NOMO-1 treated with dmso at 0.1 percent for 144 hours (cell line): ENCODE results near the gene TMEM59L.

Experiments
- DNase-seq: peaks from one replicate; lab custom pipeline; 2025; ENCODE audit not compliant: unreplicated experiment; lab: John Stamatoyannopoulos, UW

TMEM59L gene

GRCh38 chr19:18636183-18636968, 23.7 kb downstream of the TMEM59L start:
- peak; percentile 96 for DNase-seq

GRCh38 chr19:18636969-18637629, 24.4 kb downstream of the TMEM59L start, which contains the start of gene KLHL26:
Gene KLHL26, plus strand, starts transcription at chr19:18637028. Its CDS starts 27 bp downstream, at chr19:18637055.
- no peak for DNase-seq

GRCh38 chr19:18637673-18638630, 25.3 kb downstream of the TMEM59L start:
- DNase-seq = no peak

GRCh38 chr19:18639706-18640243, 27.1 kb downstream of the TMEM59L start:
- DNase-seq = no peak

- peak; percentile 70 for DNase-seq
Measured at GRCh38 chr19:18644196-18645034, 31.7 kb downstream of the TMEM59L start.

- no peak for DNase-seq
Measured at GRCh38 chr19:18645035-18645511, 32.4 kb downstream of the TMEM59L start.

- no peak for DNase-seq
Measured at GRCh38 chr19:18646535-18647370, 34.1 kb downstream of the TMEM59L start.

GRCh38 chr19:18647371-18647767, 34.7 kb downstream of the TMEM59L start:
- no peak for DNase-seq

- no peak for DNase-seq
Measured at GRCh38 chr19:18647807-18648206, 35.1 kb downstream of the TMEM59L start.

GRCh38 chr19:18648973-18649315, 36.3 kb downstream of the TMEM59L start:
- no peak for DNase-seq

- DNase-seq = no peak
Measured at GRCh38 chr19:18649371-18650020, 36.8 kb downstream of the TMEM59L start.

GRCh38 chr19:18650021-18650390, 37.3 kb downstream of the TMEM59L start:
- DNase-seq = no peak

GRCh38 chr19:18650468-18651041, 37.9 kb downstream of the TMEM59L start:
- DNase-seq = no peak

- DNase-seq = no peak
Measured at GRCh38 chr19:18651300-18651699, 38.6 kb downstream of the TMEM59L start.

GRCh38 chr19:18651733-18652132, 39.1 kb downstream of the TMEM59L start:
- no peak for DNase-seq

- no peak for DNase-seq
Measured at GRCh38 chr19:18653853-18654252, 41.2 kb downstream of the TMEM59L start.

GRCh38 chr19:18654469-18654868, 41.8 kb downstream of the TMEM59L start:
- DNase-seq = no peak

GRCh38 chr19:18655173-18655844, 42.6 kb downstream of the TMEM59L start:
- DNase-seq = no peak
